C4-2B (cell line): ENCODE measurements around the gene C8B.

Experiments
- CTCF ChIP-seq: fragments of 450-650 bp; conservative IDR thresholded peaks from 2 replicates; pipeline ENCODE4 v1.5.1; 2017; ENCODE audit warnings: mild to moderate bottlenecking
- ZFX ChIP-seq: fragments of 450-650 bp; IDR thresholded peaks from 2 replicates; pipeline ENCODE4 v1.6.1; 2017

- TF ChIP-seq CTCF (no peak), ZFX (no peak)
Measured at GRCh38 chr1:56967355-56967754, 1.5 kb upstream of the C8B start.
